IPS-18c (cell line): ENCODE measurements around the gene PRDM15.
"Not testable (repeated sequence)": the region's sequence is repeated elsewhere in the genome, so short reads cannot be mapped to it uniquely, and the experiment has no call there.

ENCODE experiments used
- H3K4me3 ChIP-seq: 2 replicates; pipeline ENCODE4 v1.7.0; 2013; ENCODE audit warnings: low read depth, mild to moderate bottlenecking, low read length, moderate library complexity; ENCODE audit not compliant: insufficient read depth
- H3K9me3 ChIP-seq: one replicate; pipeline ENCODE4 v1.6.1; 2013; ENCODE audit warnings: mild to moderate bottlenecking, low read length, moderate library complexity; ENCODE audit not compliant: control insufficient read depth, insufficient read depth

PRDM15 gene

GRCh38 chr21:41792711-41793110, 86.4 kb downstream of the PRDM15 start:
- peaks cover 6% of the 10 kb centered on the region for H3K9me3 ChIP-seq
- H3K4me3 ChIP-seq: no peak overlapping the region

DNA sequence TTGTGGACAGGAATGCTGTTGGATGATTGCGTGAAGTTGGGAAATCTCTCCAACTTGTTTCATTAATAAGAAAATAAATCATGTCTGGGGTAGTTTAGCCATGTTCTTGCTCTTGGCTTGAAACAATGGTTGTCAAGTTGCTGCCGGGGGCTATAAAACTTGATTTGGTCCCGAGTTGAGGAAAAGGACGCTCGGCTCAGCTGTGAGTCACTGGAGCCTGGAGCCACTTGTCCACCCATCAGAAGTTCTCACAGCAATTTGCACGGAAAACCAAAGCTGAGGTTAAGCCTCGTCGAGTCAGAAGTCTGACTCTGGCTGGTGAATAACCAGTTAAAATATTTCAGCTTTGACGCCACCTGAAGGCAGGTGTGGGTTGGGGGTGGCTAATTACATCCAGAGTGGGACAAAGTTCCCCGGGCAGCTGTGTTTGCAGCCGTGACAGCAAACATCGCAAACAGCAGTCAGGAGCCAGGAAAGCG, 92.6 kb downstream of the PRDM15 start:
- H3K9me3 ChIP-seq: peaks cover 3% of the 10 kb centered on the region
- H3K4me3 ChIP-seq: no peak overlapping the region

DNA sequence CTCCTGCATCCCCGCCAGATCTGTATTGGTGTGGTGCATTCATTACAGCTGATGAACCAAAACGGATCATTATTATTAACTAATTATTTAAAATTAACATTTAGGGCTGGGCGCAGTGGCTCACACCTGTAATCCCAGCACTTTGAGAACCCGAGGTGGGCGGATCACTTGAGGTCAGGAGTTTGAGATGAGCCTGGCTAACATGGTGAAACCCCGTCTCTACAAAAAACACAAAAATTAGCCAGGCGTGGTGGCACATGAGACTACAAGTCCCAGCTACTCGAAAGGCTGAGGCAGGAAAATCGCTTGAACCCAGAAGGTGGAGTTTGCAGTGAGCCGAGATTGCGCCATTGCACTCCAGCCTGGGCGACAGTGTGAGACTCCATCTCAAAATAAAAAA, 93.9 kb downstream of the PRDM15 start:
- not testable (repeated sequence) for H3K4me3 ChIP-seq, H3K9me3 ChIP-seq

GRCh38 chr21:41784456-41785102, 94.6 kb downstream of the PRDM15 start:
- H3K4me3 ChIP-seq: no peak overlapping the region
- H3K9me3 ChIP-seq: no peaks in the 10 kb centered on the region

GRCh38 chr21:41783476-41784180, 95.5 kb downstream of the PRDM15 start:
- Histone ChIP-seq H3K4me3 (no peak overlapping the region), H3K9me3 (no peaks in the 10 kb centered on the region)

DNA sequence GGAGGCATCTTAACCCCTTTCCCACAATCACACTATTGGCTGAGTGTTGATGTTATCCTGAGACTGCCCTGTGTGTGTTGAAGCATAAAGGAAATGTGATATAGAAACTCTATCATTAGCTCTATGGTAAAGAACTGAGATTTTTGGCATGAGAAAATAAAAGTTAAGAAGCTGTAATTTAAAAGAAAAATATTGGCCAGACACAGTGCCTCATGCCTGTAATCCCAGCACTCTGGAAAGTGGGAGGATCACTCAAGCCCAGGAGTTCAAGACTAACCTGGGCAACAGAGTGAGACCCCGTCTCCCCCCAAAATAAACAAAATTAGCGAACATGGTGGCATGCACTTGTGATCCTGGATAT, 98.1 kb downstream of the PRDM15 start:
- Histone ChIP-seq H3K4me3 (no peak overlapping the region), H3K9me3 (no peaks in the 10 kb centered on the region)

- no peaks in the 10 kb centered on the region for H3K9me3 ChIP-seq
- H3K4me3 ChIP-seq: no peak overlapping the region
Measured at GRCh38 chr21:41780337-41781049, 98.7 kb downstream of the PRDM15 start.

DNA sequence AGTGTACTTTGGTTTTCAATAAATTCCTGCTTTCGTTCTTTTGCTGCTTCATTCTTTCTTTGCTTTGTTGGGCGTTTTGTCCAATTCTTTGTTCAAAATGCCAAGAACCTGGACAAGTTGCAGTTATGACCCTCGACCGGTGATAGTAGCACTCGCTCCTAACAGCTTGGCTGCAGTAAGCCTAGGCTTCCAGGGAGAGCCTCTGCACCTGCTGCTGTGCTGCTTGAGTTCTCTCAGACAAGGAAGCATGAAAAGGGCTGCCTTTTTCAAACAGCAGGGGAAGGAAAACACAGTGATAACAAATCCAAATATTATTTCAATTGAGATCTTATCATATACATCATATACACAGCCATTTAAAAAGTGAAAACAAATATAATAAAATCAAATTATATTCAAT, 99.5 kb downstream of the PRDM15 start:
- H3K9me3 ChIP-seq: no peaks in the 10 kb centered on the region
- H3K4me3 ChIP-seq: no peak overlapping the region

DNA sequence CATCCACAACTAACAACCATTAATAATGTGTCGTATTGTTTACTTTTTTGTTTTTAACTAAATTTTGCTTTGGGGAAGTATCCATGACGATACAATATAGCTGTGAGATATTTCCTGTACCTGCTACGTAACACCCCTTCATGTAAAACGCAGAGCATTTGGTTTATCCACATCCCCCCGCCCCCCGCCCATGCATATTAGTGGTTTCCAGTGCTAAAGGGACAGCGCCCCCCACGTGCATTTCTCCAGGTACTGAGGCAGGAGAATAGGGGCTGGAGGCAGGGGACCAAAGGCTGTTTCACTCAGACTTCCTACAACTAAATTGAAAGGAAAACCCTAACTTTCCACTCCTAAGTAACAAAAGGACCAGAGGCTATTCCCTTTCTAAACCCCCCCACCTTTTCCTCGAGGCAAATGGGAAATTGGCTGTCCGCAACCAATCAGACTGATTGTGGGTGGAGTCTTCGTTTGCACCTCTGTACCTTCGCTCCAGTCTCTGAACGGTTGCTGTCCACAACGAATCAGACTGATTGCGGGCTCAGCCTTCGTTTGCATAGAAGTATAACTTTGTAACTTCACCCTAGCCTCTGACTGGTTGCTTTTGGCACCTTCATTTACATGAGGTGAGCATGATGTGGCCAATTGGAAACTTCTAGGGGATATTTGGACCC, 100.1 kb downstream of the PRDM15 start:
- 0 out of 2 replicates have a peak overlapping the region, but pooled peaks have one; percentile 9 for H3K4me3 ChIP-seq
- H3K9me3 ChIP-seq: no peaks in the 10 kb centered on the region

DNA sequence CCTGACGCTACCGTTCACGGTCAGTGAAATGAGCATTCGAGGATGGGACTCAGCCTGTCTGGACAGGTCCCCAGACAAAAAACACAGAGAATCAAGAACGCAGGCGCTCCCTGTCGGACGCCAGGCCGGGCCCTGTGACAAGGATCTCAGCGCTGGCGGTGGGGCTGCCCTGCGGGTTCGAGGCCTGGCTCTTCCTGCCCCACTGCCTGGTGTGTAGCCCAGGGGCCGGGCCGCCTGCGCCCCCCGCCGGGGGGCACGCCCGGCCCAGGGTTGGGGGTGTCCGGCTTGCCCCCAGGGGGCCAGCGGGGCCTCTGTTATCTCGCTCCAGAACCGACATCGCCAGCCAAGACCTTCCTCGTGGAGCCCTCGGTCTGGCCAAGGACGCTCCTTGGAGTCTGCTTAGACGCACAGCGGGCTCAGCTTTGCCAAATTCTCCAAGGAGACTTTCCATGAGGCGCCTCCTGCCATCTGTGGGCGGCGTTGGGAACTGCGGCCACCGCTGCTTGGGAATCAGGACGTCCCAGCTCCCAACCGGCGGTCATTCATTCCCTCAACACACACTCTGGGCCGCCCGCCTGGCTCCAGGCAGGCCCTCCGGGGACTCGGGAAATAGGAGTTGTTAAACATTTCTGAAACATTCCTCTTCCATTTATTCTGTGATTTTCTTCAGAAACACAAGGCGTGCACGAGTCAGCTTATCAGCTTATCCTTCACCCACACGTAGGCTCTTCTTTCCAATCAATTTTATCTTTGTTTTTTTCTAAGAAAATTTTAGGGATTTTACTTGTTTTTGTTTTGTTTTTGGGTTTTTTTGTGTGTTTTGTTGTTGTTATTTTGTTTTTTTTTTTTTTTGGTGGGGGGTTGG, 101.0 kb downstream of the PRDM15 start:
- H3K9me3 ChIP-seq: no peaks in the 10 kb centered on the region
- no peak overlapping the region for H3K4me3 ChIP-seq

GRCh38 chr21:41776778-41777177, 102.4 kb downstream of the PRDM15 start:
- H3K4me3 ChIP-seq: no peak overlapping the region
- H3K9me3 ChIP-seq: no peaks in the 10 kb centered on the region

DNA sequence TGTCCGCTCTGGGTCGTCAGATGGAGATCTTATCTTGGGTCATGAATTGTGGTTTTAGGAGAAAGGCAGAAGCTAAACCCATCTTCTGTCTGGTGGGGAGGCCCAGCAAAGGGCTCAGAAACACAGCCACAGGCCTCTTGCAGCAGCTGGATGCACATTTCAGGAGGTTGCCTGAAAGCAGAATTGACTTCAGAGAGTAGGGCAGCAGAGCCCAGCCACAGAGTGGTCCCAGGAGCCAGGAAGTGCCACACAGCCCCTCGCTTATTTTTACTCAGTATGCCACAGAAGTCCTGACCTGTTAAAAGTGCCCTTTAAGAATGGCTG, 104.0 kb downstream of the PRDM15 start:
- H3K4me3 ChIP-seq: no peak overlapping the region
- no peaks in the 10 kb centered on the region for H3K9me3 ChIP-seq

- Histone ChIP-seq H3K9me3 (no peaks in the 10 kb centered on the region), H3K4me3 (no peak overlapping the region)
Measured at GRCh38 chr21:41774467-41775148, 104.5 kb downstream of the PRDM15 start.

GRCh38 chr21:41772351-41773080, 106.6 kb downstream of the PRDM15 start:
- Histone ChIP-seq H3K4me3 (no peak overlapping the region), H3K9me3 (peaks cover 2% of the 10 kb centered on the region)

GRCh38 chr21:41771625-41771945, 107.6 kb downstream of the PRDM15 start:
- H3K9me3 ChIP-seq: peaks cover 2% of the 10 kb centered on the region
- no peak overlapping the region for H3K4me3 ChIP-seq
